ENCODE results near the gene AP1M1.
A peak's percentile ranks its signal among the peaks of the same experiment; 100 is the strongest.

Gene AP1M1

GRCh38 chr19:16226878-16227836, 29.4 kb downstream of the AP1M1 start:
- no peak overlapping the region for H3K27ac ChIP-seq
- H3K4me3 ChIP-seq, result no peak overlapping the region

GRCh38 chr19:16227837-16228636, 30.3 kb downstream of the AP1M1 start:
- H3K4me3 ChIP-seq, result no peak overlapping the region
- no peak overlapping the region for H3K27ac ChIP-seq

GRCh38 chr19:16228637-16229321, 31.1 kb downstream of the AP1M1 start:
- Histone ChIP-seq H3K4me3 (no peak overlapping the region), H3K27ac (no peak overlapping the region)

- no peak overlapping the region for H3K27ac ChIP-seq
- H3K4me3 ChIP-seq, result no peak overlapping the region
Observed at GRCh38 chr19:16229322-16229641, 31.6 kb downstream of the AP1M1 start.

GRCh38 chr19:16232127-16232526, 34.4 kb downstream of the AP1M1 start:
- Histone ChIP-seq H3K27ac (no peak overlapping the region), H3K4me3 (no peak overlapping the region)

GRCh38 chr19:16232568-16232967, 34.9 kb downstream of the AP1M1 start:
- H3K27ac ChIP-seq, result no peak overlapping the region
- H3K4me3 ChIP-seq, result no peak overlapping the region

GRCh38 chr19:16233081-16233776, 35.5 kb downstream of the AP1M1 start:
- Histone ChIP-seq H3K4me3 (no peak overlapping the region), H3K27ac (no peak overlapping the region)

- Histone ChIP-seq H3K27ac (no peak overlapping the region), H3K4me3 (no peak overlapping the region)
Observed at GRCh38 chr19:16233836-16234551, 36.3 kb downstream of the AP1M1 start.

GRCh38 chr19:16234552-16235445, 37.1 kb downstream of the AP1M1 start:
- no peak overlapping the region for H3K27ac ChIP-seq

GRCh38 chr19:16235811-16236652, 38.3 kb downstream of the AP1M1 start:
- H3K27ac ChIP-seq, result no peak overlapping the region
- H3K4me3 ChIP-seq, result no peak overlapping the region

More at GRCh38 chr19:16234552-16235445, 37.1 kb downstream of the AP1M1 start:
- H3K4me3 ChIP-seq, result no peak overlapping the region

GRCh38 chr19:16244091-16244490, 46.4 kb downstream of the AP1M1 start:
- H3K4me3 ChIP-seq, result no peak overlapping the region
- H3K27ac ChIP-seq, result no peak overlapping the region

- H3K27ac ChIP-seq, result peak overlapping the region in 2 of 21 experiments; percentile 11 to 38
- H3K4me3 ChIP-seq, result no peak overlapping the region
Observed at GRCh38 chr19:16247353-16248182, 49.9 kb downstream of the AP1M1 start.

GRCh38 chr19:16248380-16249023, 50.8 kb downstream of the AP1M1 start:
- Histone ChIP-seq H3K4me3 (no peak overlapping the region), H3K27ac (peak overlapping the region in 1 of 21 experiments; percentile 14)

- no peak overlapping the region for H3K4me3 ChIP-seq
- no peak overlapping the region for H3K27ac ChIP-seq
Observed at GRCh38 chr19:16249826-16250404, 52.2 kb downstream of the AP1M1 start.

GRCh38 chr19:16252459-16253205, 54.9 kb downstream of the AP1M1 start:
- H3K27ac ChIP-seq, result peak overlapping the region in 2 of 21 experiments; percentile 13 to 63
- no peak overlapping the region for H3K4me3 ChIP-seq
